Muscle of arm (tissue), 12 donors: ENCODE measurements around the gene NBPF12. TPM values are rescaled to one million over a fixed set of nuclear protein-coding genes. Genes with fewer than 3 reads are reported as not detected.
"Not testable (repeated sequence)": the region's sequence is repeated elsewhere in the genome, so short reads cannot be mapped to it uniquely, and the experiment has no call there.

Experiments
- DNase-seq: peaks from one replicate; pipeline ENCODE4 v3.0.0-alpha.2; 2013
- polyA plus RNA-seq, 12 donors: library from polyadenylated mRNA; unstranded; fragments of 120-200 nt; gene quantifications; one replicate each; pipeline ENCODE4 v1.2.1, GENCODE V29; 2013; ENCODE audit not compliant: insufficient read length in 12 of 12

The NBPF12 gene
- polyA plus RNA-seq, 12 donors, result 9.5 to 29.0 (median 12.3) TPM; not detected in 1

GRCh38 chr1:146970656-146971055 lies 32.5 kb downstream of the NBPF12 start:
- peak; percentile 19 for DNase-seq

GRCh38 chr1:146972681-146973080 lies 34.6 kb downstream of the NBPF12 start:
- DNase-seq, result not testable (repeated sequence)

GRCh38 chr1:146985855-146986254 lies 47.7 kb downstream of the NBPF12 start:
- DNase-seq, result not testable (repeated sequence)

GRCh38 chr1:146986450-146986849 lies 48.3 kb downstream of the NBPF12 start:
- DNase-seq, result not testable (repeated sequence)

GRCh38 chr1:146987502-146987901 lies 49.4 kb downstream of the NBPF12 start:
- not testable (repeated sequence) for DNase-seq

GRCh38 chr1:146989455-146989854 lies 51.3 kb downstream of the NBPF12 start:
- DNase-seq, result not testable (repeated sequence)

GRCh38 chr1:147008495-147008894 lies 70.4 kb downstream of the NBPF12 start:
- not testable (repeated sequence) for DNase-seq

- not testable (repeated sequence) for DNase-seq
Observed at GRCh38 chr1:147026975-147027374, 88.9 kb downstream of the NBPF12 start.

GRCh38 chr1:147030066-147030653 lies 92.0 kb downstream of the NBPF12 start:
- not testable (repeated sequence) for DNase-seq

GRCh38 chr1:147039916-147040315 lies 101.8 kb downstream of the NBPF12 start:
- no peak for DNase-seq

- not testable (repeated sequence) for DNase-seq
Observed at GRCh38 chr1:147042891-147043290, 104.8 kb downstream of the NBPF12 start.

- not testable (repeated sequence) for DNase-seq
Observed at GRCh38 chr1:147044511-147044910, 106.4 kb downstream of the NBPF12 start.

Other genes with a start within 250 kb of the NBPF12 start
- gene PRKAB2, start 234.1 kb downstream of the NBPF12 start, polyA plus RNA-seq, result 10 to 100 TPM in 11 of 12 donors, not detected in 1; 27.4 to 65.6 (median 44.2) TPM